ENCODE data around the gene RWDD4.
"Not testable (repeated sequence)": the region's sequence is repeated elsewhere in the genome, so short reads cannot be mapped to it uniquely, and the experiment has no call there.

DNA sequence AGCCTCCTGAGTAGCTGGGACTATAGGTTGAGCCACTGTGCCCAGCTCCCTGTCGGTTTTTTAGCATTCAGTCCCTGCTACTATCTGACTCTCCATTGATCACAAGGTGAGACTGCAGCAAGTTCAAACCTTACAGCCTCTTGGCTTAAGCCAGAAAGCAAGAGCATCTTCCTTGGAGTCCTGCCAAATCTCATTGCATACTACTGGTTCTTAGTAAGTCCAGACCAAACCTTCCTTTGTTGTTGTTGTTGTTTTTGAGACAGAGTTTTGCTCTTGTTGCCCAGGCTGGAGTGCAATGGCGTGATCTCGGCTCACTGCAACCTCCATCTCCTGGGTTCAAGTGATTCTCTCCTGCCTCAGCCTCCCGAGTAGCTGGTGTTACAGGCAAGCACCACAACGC, 31.7 kb downstream of the RWDD4 start:
- TF ChIP-seq, protein P1, sequence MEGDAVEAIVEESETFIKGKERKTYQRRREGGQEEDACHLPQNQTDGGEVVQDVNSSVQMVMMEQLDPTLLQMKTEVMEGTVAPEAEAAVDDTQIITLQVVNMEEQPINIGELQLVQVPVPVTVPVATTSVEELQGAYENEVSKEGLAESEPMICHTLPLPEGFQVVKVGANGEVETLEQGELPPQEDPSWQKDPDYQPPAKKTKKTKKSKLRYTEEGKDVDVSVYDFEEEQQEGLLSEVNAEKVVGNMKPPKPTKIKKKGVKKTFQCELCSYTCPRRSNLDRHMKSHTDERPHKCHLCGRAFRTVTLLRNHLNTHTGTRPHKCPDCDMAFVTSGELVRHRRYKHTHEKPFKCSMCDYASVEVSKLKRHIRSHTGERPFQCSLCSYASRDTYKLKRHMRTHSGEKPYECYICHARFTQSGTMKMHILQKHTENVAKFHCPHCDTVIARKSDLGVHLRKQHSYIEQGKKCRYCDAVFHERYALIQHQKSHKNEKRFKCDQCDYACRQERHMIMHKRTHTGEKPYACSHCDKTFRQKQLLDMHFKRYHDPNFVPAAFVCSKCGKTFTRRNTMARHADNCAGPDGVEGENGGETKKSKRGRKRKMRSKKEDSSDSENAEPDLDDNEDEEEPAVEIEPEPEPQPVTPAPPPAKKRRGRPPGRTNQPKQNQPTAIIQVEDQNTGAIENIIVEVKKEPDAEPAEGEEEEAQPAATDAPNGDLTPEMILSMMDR (IDR thresholded peaks at IDR 0.05; ENCODE audit: low read depth, low read length), result not testable (repeated sequence)
- not testable (repeated sequence) for TF ChIP-seq POLR2A (IDR thresholded peaks at IDR 0.05; ENCODE audit: extremely low read depth, insufficient read length)
- TF ChIP-seq, protein P2, sequence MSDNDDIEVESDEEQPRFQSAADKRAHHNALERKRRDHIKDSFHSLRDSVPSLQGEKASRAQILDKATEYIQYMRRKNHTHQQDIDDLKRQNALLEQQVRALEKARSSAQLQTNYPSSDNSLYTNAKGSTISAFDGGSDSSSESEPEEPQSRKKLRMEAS (IDR thresholded peaks at IDR 0.05; ENCODE audit: low read depth, low read length), result not testable (repeated sequence)
